ENCODE measurements around the gene RRP15. TPM values are rescaled to one million over a fixed set of nuclear protein-coding genes. Genes with fewer than 3 reads are reported as not detected.

Gene RRP15
- polyA plus RNA-seq, 3 donors = 0.81 to 7.6 (median 4.6) TPM

GRCh38 chr1:218301217-218301616, 16.1 kb downstream of the RRP15 start:
- Histone ChIP-seq H3K27me3 (ENCODE audit: control insufficient read depth in 2 of 2, insufficient read depth in 2 of 2, low read length in 2 of 2) (no peaks in the 10 kb centered on the region), H3K79me2 (ENCODE audit: insufficient read depth, low read length) (no peaks in the 10 kb centered on the region), H3K4me2 (replicated peaks; ENCODE audit: extremely low read depth, low read length, poor library complexity, severe bottlenecking) (no peak overlapping the region), H3K9ac (ENCODE audit: insufficient read depth, low read length, poor library complexity, severe bottlenecking) (no peak overlapping the region), H3K4me3 (replicated peaks in 1 of 3; ENCODE audit: low read depth in 2 of 3, low read length in 3 of 3) (no peak overlapping the region), H4K20me1 (ENCODE audit: insufficient read depth, low read length) (no peaks in the 10 kb centered on the region), H3K36me3 (replicated peaks in 1 of 2; ENCODE audit: control insufficient read depth in 1 of 2, insufficient read depth in 2 of 2, low read length in 2 of 2) (peaks cover 8 to 20% of the 10 kb centered on the region in 2 donors), H3K9me3 (replicated peaks in 1 of 2; ENCODE audit: control insufficient read depth in 1 of 2, insufficient read depth in 1 of 2, low read length in 2 of 2) (no peaks in the 10 kb centered on the region), H3K27ac (ENCODE audit: low read depth in 1 of 2, low read length in 2 of 2) (no peak overlapping the region), H3K4me1 (ENCODE audit: control insufficient read depth in 1 of 2, insufficient read depth in 2 of 2, low read length in 2 of 2) (no peaks in the 10 kb centered on the region), H2AFZ (ENCODE audit: insufficient read depth, low read depth, low read length, poor library complexity, severe bottlenecking) (no peak overlapping the region)
- peaks cover 21 to 23% of the 10 kb centered on the region in 2 donors for H3K36me3 Mint-ChIP-seq
- H3K9me3 Mint-ChIP-seq = no peaks in the 10 kb centered on the region
- no peak overlapping the region for H3K27ac Mint-ChIP-seq
- intact Hi-C loops (cut with micrococcal nuclease) = no loop called here
- no CpG with 5 or more reads among the region's 1 CpG for WGBS (ENCODE audit: insufficient coverage)
- DNase-seq = no peak
- TF ChIP-seq CTCF (IDR thresholded peaks at IDR 0.05) = no peak
- H3K4me1 Mint-ChIP-seq = no peaks in the 10 kb centered on the region
- H3K27me3 Mint-ChIP-seq (ENCODE audit: low read depth in 3 of 3) = no peaks in the 10 kb centered on the region
- no peak overlapping the region for H3K4me3 Mint-ChIP-seq

GRCh38 chr1:218302155-218302554, 17.1 kb downstream of the RRP15 start:
- Histone ChIP-seq H3K4me3 (replicated peaks in 1 of 3; ENCODE audit: low read depth in 2 of 3, low read length in 3 of 3) (no peak overlapping the region), H3K27ac (ENCODE audit: low read depth in 1 of 2, low read length in 2 of 2) (no peak overlapping the region), H4K20me1 (ENCODE audit: insufficient read depth, low read length) (no peaks in the 10 kb centered on the region), H3K79me2 (ENCODE audit: insufficient read depth, low read length) (no peaks in the 10 kb centered on the region), H3K36me3 (replicated peaks in 1 of 2; ENCODE audit: control insufficient read depth in 1 of 2, insufficient read depth in 2 of 2, low read length in 2 of 2) (peaks cover 8 to 24% of the 10 kb centered on the region in 2 donors), H2AFZ (ENCODE audit: insufficient read depth, low read depth, low read length, poor library complexity, severe bottlenecking) (no peak overlapping the region), H3K4me1 (ENCODE audit: control insufficient read depth in 1 of 2, insufficient read depth in 2 of 2, low read length in 2 of 2) (no peaks in the 10 kb centered on the region), H3K27me3 (ENCODE audit: control insufficient read depth in 2 of 2, insufficient read depth in 2 of 2, low read length in 2 of 2) (no peaks in the 10 kb centered on the region), H3K9me3 (replicated peaks in 1 of 2; ENCODE audit: control insufficient read depth in 1 of 2, insufficient read depth in 1 of 2, low read length in 2 of 2) (no peaks in the 10 kb centered on the region), H3K4me2 (replicated peaks; ENCODE audit: extremely low read depth, low read length, poor library complexity, severe bottlenecking) (no peak overlapping the region), H3K9ac (ENCODE audit: insufficient read depth, low read length, poor library complexity, severe bottlenecking) (no peak overlapping the region)
- 83% methylated on average over 2 of the region's 3 CpGs for WGBS (ENCODE audit: insufficient coverage)
- Mint-ChIP-seq H3K4me3 (no peak overlapping the region), H3K27ac (peak overlapping the region in 1 of 7 donors; percentile 14), H3K36me3 (peaks cover 19 to 22% of the 10 kb centered on the region in 2 donors), H3K27me3 (ENCODE audit: low read depth in 3 of 3) (no peaks in the 10 kb centered on the region), H3K4me1 (no peaks in the 10 kb centered on the region), H3K9me3 (no peaks in the 10 kb centered on the region)
- intact Hi-C loops (cut with micrococcal nuclease) = no loop called here
- DNase-seq = no peak
- TF ChIP-seq CTCF (IDR thresholded peaks at IDR 0.05) = no peak

All from CD14-positive monocyte (primary cell).